BE2C (cell line): ENCODE data around the gene ODF4.

Experiments used
- DNase-seq: peaks from one replicate; pipeline ENCODE4 v3.0.0-alpha.2; 2020
- H3K27me3 ChIP-seq: fragments of 250-450 bp; sonication (Bioruptor Pico); 2 replicates; pipeline ENCODE4 v1.5.1; 2020; ENCODE audit warnings: mild to moderate bottlenecking
- H3K36me3 ChIP-seq: fragments of 250-450 bp; sonication (Bioruptor Pico); 2 replicates; pipeline ENCODE4 v1.5.1; 2020; ENCODE audit warnings: mild to moderate bottlenecking
- H3K4me1 ChIP-seq: fragments of 250-450 bp; sonication (Bioruptor Pico); 2 replicates; pipeline ENCODE4 v1.5.1; 2020
- H3K4me3 ChIP-seq: 2 replicates; pipeline ENCODE4 v1.5.1; 2011; ENCODE audit warnings: low read depth, low read length
- H3K9me3 ChIP-seq: fragments of 250-450 bp; sonication (Bioruptor Pico); 2 replicates; pipeline ENCODE4 v1.5.1; 2020
- CTCF ChIP-seq: IDR thresholded peaks from 2 replicates; pipeline ENCODE4 v1.5.1; 2012; ENCODE audit warnings: mild to moderate bottlenecking, low read depth, low read length

The ODF4 gene

GRCh38 chr17:8383143-8383822, 43.6 kb downstream of the ODF4 start, which contains the start of gene RPL26:
Gene RPL26, minus strand, starts transcription at chr17:8383193. Its CDS starts 883 bp downstream, at chr17:8382310.
- Histone ChIP-seq H3K27me3 (no peaks in the 10 kb centered on the region), H3K9me3 (no peaks in the 10 kb centered on the region), H3K4me3 (peak within 1 kb of the TSS; percentile 89), H3K36me3 (peaks cover 38% of the 10 kb centered on the region), H3K4me1 (no peaks in the 10 kb centered on the region)
- peak; percentile 88 for DNase-seq
- peak; percentile 67 for TF ChIP-seq CTCF

- no peak overlapping the region for H3K4me3 ChIP-seq
- H3K4me1 ChIP-seq: no peaks in the 10 kb centered on the region
- no peak for DNase-seq
- no peak for TF ChIP-seq CTCF
- no peaks in the 10 kb centered on the region for H3K9me3 ChIP-seq
- H3K36me3 ChIP-seq: peaks cover 23% of the 10 kb centered on the region
- H3K27me3 ChIP-seq: no peaks in the 10 kb centered on the region
Measured at GRCh38 chr17:8384801-8385378, 45.2 kb downstream of the ODF4 start.

GRCh38 chr17:8386841-8387240, 47.2 kb downstream of the ODF4 start:
- no peak overlapping the region for H3K4me3 ChIP-seq
- H3K36me3 ChIP-seq: peaks cover 4% of the 10 kb centered on the region; the same call in 1 of the 2 replicates
- H3K4me1 ChIP-seq: no peaks in the 10 kb centered on the region
- no peak for DNase-seq
- no peaks in the 10 kb centered on the region for H3K9me3 ChIP-seq
- TF ChIP-seq CTCF: no peak
- H3K27me3 ChIP-seq: no peaks in the 10 kb centered on the region; the same call in 1 of the 2 replicates

GRCh38 chr17:8387914-8388651, 48.4 kb downstream of the ODF4 start:
- TF ChIP-seq CTCF: no peak
- no peaks in the 10 kb centered on the region for H3K9me3 ChIP-seq

DNA sequence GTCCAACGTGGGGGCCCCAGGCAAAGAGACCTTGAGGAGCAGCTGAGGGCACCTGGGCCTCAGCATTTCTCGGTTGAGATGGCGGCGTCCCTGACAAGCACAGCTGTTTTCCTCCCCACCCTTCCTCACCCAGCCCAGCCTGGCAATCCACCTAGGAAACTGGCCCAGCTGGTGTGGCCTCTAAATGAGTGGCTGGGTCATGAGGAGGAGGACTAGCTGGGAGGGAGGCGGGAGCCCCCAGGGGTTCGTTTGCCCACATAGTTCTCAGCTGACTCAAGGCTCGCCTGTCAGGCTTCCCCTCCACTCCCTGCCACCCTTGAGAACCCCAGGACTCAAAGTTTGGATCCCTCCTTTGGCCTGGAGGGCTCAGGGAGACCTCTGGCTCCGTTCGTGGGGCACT, 52.1 kb downstream of the ODF4 start:
- no peaks in the 10 kb centered on the region for H3K36me3 ChIP-seq
- H3K4me1 ChIP-seq: no peaks in the 10 kb centered on the region
- no peaks in the 10 kb centered on the region for H3K9me3 ChIP-seq
- DNase-seq: no peak
- no peak overlapping the region for H3K4me3 ChIP-seq
- peaks cover 16% of the 10 kb centered on the region for H3K27me3 ChIP-seq
- TF ChIP-seq CTCF: no peak

More at GRCh38 chr17:8387914-8388651, 48.4 kb downstream of the ODF4 start:
- Histone ChIP-seq H3K4me3 (no peak overlapping the region), H3K36me3 (no peaks in the 10 kb centered on the region), H3K27me3 (peaks cover 10% of the 10 kb centered on the region), H3K4me1 (no peaks in the 10 kb centered on the region)
- no peak for DNase-seq

GRCh38 chr17:8392274-8392673, 52.6 kb downstream of the ODF4 start:
- H3K9me3 ChIP-seq: no peaks in the 10 kb centered on the region
- no peak overlapping the region for H3K4me3 ChIP-seq
- peaks cover 16% of the 10 kb centered on the region for H3K27me3 ChIP-seq
- no peaks in the 10 kb centered on the region for H3K4me1 ChIP-seq
- no peak for TF ChIP-seq CTCF
- DNase-seq: no peak
- H3K36me3 ChIP-seq: no peaks in the 10 kb centered on the region
